ENCODE data around the gene SERPINA5.

Gene SERPINA5

DNA sequence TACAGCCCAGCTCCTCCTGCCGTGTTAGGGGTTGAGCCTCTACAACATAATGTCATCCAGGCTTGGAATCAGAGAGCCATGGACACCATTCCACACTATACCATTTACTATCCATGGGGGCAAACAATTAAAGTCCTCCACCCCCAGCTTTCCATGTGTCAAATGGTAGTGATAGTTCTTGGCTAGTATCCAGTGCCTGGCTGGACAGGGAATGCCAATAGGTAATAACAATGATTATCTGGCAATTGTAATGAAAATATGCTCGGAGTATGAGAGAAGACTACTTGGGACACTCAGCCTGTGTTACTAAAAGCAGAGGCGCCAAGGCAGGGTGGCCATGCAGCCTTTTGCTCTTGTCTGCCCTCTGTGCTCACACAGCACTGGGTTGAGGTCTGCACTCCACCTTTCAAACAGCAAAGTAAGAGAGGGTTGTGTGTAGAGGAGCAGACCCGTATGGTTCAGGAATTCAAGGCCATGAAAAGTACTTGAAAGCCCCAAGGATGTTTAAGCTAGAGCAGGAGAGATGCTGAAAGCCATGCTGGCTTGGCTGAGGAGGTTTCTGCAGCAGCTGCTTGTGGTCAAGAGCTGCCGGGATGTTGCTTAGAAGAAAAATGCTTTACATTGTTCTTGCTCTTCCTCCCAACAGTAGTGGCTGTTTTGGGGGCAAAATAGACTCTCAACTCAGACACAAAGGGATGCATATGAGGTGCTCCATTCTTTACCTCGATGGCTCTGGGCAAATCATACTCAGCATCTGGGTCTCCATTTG is 41.6 kb downstream of the SERPINA5 start:
- H3K27ac ChIP-seq = no peak overlapping the region
- H3K36me3 ChIP-seq (replicated peaks) = no peaks in the 10 kb centered on the region
- TF ChIP-seq, protein P1, sequence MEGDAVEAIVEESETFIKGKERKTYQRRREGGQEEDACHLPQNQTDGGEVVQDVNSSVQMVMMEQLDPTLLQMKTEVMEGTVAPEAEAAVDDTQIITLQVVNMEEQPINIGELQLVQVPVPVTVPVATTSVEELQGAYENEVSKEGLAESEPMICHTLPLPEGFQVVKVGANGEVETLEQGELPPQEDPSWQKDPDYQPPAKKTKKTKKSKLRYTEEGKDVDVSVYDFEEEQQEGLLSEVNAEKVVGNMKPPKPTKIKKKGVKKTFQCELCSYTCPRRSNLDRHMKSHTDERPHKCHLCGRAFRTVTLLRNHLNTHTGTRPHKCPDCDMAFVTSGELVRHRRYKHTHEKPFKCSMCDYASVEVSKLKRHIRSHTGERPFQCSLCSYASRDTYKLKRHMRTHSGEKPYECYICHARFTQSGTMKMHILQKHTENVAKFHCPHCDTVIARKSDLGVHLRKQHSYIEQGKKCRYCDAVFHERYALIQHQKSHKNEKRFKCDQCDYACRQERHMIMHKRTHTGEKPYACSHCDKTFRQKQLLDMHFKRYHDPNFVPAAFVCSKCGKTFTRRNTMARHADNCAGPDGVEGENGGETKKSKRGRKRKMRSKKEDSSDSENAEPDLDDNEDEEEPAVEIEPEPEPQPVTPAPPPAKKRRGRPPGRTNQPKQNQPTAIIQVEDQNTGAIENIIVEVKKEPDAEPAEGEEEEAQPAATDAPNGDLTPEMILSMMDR (IDR thresholded peaks at IDR 0.05; ENCODE audit: low read depth, low read length, missing control alignments) = no peak
- H3K27me3 ChIP-seq (replicated peaks) = no peaks in the 10 kb centered on the region
- no peak for DNase-seq
- in situ Hi-C loops (cut with HindIII; ENCODE audit: low pct_ligation_motif_present, low sequenced_read_pairs) = no loop called here
- H3K4me3 ChIP-seq (ENCODE audit: low read depth, low read length) = no peak overlapping the region

DNA sequence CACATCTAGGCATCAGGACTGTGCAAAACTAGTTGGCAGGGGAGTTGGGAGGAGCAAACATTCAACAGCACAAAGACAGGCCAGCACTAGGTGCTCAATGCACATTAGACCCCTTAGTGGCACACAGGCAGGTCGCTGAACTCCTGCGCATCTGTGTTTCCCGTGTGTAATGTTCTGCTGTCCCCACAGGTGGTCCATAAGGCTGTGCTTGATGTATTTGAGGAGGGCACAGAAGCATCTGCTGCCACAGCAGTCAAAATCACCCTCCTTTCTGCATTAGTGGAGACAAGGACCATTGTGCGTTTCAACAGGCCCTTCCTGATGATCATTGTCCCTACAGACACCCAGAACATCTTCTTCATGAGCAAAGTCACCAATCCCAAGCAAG is 42.2 kb downstream of the SERPINA5 start:
- TF ChIP-seq, protein P1 (IDR thresholded peaks at IDR 0.05; ENCODE audit: low read depth, low read length, missing control alignments) = no peak
- in situ Hi-C loops (cut with HindIII; ENCODE audit: low pct_ligation_motif_present, low sequenced_read_pairs) = no loop called here
- no peak for DNase-seq
- no peaks in the 10 kb centered on the region for H3K36me3 ChIP-seq (replicated peaks)
- H3K27me3 ChIP-seq (replicated peaks) = no peaks in the 10 kb centered on the region
- no peak overlapping the region for H3K4me3 ChIP-seq (ENCODE audit: low read depth, low read length)
- H3K27ac ChIP-seq = no peak overlapping the region

DNA sequence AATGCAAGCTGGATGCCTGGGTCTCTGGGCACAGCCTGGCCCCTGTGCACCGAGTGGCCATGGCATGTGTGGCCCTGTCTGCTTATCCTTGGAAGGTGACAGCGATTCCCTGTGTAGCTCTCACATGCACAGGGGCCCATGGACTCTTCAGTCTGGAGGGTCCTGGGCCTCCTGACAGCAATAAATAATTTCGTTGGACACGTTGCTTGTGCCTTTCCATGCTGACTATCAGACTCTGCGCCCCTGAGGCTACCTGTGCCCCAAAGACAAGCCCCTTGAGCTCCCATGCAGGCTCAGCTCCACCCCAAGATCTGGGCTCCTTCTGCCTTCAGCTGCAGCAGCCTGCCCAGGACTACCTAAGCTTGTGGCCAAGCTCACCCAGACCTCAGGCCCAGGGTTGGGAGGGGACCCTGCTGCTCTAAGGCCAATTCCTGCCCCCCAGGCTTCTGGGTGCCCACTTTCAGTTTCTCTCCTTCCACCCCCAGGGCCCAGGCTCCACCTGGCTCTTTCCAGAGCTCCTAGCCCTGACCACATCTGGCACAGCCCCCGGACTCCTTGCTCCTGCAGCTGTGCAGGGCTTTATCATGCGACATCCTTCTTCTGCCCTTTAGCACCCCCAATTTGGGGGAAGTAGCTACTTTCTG is 42.8 kb downstream of the SERPINA5 start:
- no peak for DNase-seq
- Histone ChIP-seq H3K27ac (no peak overlapping the region), H3K4me3 (ENCODE audit: low read depth, low read length) (no peak overlapping the region), H3K36me3 (replicated peaks) (no peaks in the 10 kb centered on the region), H3K27me3 (replicated peaks) (no peaks in the 10 kb centered on the region)
- TF ChIP-seq, protein P1 (IDR thresholded peaks at IDR 0.05; ENCODE audit: low read depth, low read length, missing control alignments) = no peak
- in situ Hi-C loops (cut with HindIII; ENCODE audit: low pct_ligation_motif_present, low sequenced_read_pairs) = no loop called here

DNA sequence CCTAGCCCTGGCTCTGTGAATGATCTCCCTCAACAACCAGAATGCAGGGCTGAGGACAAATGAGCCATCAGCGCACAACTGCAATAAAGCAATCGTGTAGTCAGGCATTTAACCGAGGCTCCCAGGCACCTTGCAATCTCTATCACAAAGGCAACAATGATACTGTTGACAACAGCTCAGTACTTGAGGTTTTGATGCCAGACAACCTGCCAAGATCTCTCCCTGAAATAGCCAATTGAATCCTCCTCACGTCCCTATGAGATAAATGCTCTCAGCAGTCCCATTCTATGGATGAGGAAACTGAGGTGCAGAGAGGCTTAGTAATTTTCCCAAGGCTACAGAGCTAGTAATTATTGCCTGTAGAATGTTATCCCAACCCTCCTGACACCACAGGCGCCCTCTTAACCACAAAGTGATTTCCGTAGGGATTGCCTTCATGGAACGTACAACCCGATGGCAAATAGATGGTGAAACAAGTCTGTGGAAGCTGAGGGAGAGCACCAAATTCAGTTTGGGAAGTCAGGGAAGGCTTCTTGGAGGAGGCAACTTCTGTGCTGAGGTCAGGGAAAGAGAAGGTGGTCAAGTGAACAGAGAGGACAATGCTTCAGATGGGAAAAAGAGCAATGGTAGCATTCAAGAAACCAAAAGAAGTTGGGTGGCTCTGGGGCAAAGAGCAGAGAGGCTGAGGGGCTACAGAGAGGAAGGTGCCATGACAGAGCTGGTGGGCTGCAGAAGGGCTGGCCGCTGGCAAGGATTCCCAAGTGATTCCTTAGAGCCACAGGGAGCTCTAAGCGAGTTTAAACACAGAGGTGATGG is 43.5 kb downstream of the SERPINA5 start:
- Histone ChIP-seq H3K36me3 (replicated peaks) (no peaks in the 10 kb centered on the region), H3K4me3 (ENCODE audit: low read depth, low read length) (no peak overlapping the region), H3K27ac (no peak overlapping the region), H3K27me3 (replicated peaks) (no peaks in the 10 kb centered on the region)
- DNase-seq = no peak
- in situ Hi-C loops (cut with HindIII; ENCODE audit: low pct_ligation_motif_present, low sequenced_read_pairs) = no loop called here
- TF ChIP-seq, protein P1 (IDR thresholded peaks at IDR 0.05; ENCODE audit: low read depth, low read length, missing control alignments) = no peak

DNA sequence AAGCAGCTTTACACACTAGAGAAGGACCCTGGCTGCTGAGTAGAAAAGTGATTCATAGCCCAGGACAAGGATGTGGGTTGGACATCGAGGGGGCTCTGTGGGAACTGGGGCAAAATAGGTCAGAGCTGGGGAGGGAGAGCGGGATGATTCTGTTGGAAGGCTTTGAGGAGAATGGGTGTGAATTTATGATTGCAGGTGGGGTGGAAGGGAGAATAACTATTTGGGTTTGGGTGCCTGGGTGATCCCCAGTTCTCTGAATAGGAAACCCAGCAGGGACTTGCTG is 44.1 kb downstream of the SERPINA5 start:
- no peak for DNase-seq
- Histone ChIP-seq H3K36me3 (replicated peaks) (no peaks in the 10 kb centered on the region), H3K27me3 (replicated peaks) (no peaks in the 10 kb centered on the region), H3K27ac (no peak overlapping the region), H3K4me3 (ENCODE audit: low read depth, low read length) (no peak overlapping the region)
- in situ Hi-C loops (cut with HindIII; ENCODE audit: low pct_ligation_motif_present, low sequenced_read_pairs) = no loop called here
- TF ChIP-seq, protein P1 (IDR thresholded peaks at IDR 0.05; ENCODE audit: low read depth, low read length, missing control alignments) = no peak
